Mucosa of stomach (tissue), 1 donor: Measurements from ENCODE around the gene ZNF618.

Source experiments
- H3K27me3 ChIP-seq: one replicate; pipeline ENCODE4 v1.7.0; 2013; ENCODE audit warnings: mild to moderate bottlenecking, low read length; ENCODE audit not compliant: control insufficient read depth, insufficient read depth
- H3K36me3 ChIP-seq: one replicate; pipeline ENCODE4 v1.7.0; 2013; ENCODE audit warnings: low read length; ENCODE audit not compliant: control insufficient read depth, insufficient read depth
- H3K4me1 ChIP-seq: one replicate; pipeline ENCODE4 v1.7.0; 2013; ENCODE audit warnings: mild to moderate bottlenecking, low read length; ENCODE audit not compliant: control insufficient read depth, insufficient read depth
- H3K4me3 ChIP-seq: one replicate; pipeline ENCODE4 v1.7.0; 2013; ENCODE audit warnings: low read length
- H3K9ac ChIP-seq: one replicate; pipeline ENCODE4 v1.7.0; 2013; ENCODE audit warnings: mild to moderate bottlenecking, low read length, moderate library complexity
- H3K9me3 ChIP-seq: one replicate; pipeline ENCODE4 v1.7.0; 2013; ENCODE audit warnings: mild to moderate bottlenecking, low read length, moderate library complexity; ENCODE audit not compliant: control insufficient read depth
- donor health status: Pancreatic carcinoma.

The ZNF618 gene

GRCh38 chr9:114086607-114087006 lies 210.5 kb downstream of the ZNF618 start:
- Histone ChIP-seq H3K36me3 (no peaks in the 10 kb centered on the region), H3K27me3 (no peaks in the 10 kb centered on the region), H3K4me1 (peaks cover 12% of the 10 kb centered on the region), H3K4me3 (no peak overlapping the region), H3K9me3 (no peaks in the 10 kb centered on the region), H3K9ac (no peak overlapping the region)

- H3K4me3 ChIP-seq, result no peak overlapping the region
- H3K27me3 ChIP-seq, result no peaks in the 10 kb centered on the region
- no peaks in the 10 kb centered on the region for H3K9me3 ChIP-seq
- peaks cover 1% of the 10 kb centered on the region for H3K4me1 ChIP-seq
- no peak overlapping the region for H3K9ac ChIP-seq
- H3K36me3 ChIP-seq, result no peaks in the 10 kb centered on the region
Observed at GRCh38 chr9:114087721-114088120, 211.6 kb downstream of the ZNF618 start.

GRCh38 chr9:114088571-114089170 lies 212.6 kb downstream of the ZNF618 start:
- no peak overlapping the region for H3K4me3 ChIP-seq
- no peak overlapping the region for H3K9ac ChIP-seq

GRCh38 chr9:114089206-114089840 lies 213.2 kb downstream of the ZNF618 start:
- H3K4me3 ChIP-seq, result no peak overlapping the region
- peaks cover 4% of the 10 kb centered on the region for H3K36me3 ChIP-seq
- H3K4me1 ChIP-seq, result no peaks in the 10 kb centered on the region

More at GRCh38 chr9:114088571-114089170, 212.6 kb downstream of the ZNF618 start:
- no peaks in the 10 kb centered on the region for H3K4me1 ChIP-seq
- H3K36me3 ChIP-seq, result peaks cover 4% of the 10 kb centered on the region
- H3K27me3 ChIP-seq, result no peaks in the 10 kb centered on the region
- H3K9me3 ChIP-seq, result no peaks in the 10 kb centered on the region

GRCh38 chr9:114090798-114091197 lies 214.7 kb downstream of the ZNF618 start:
- Histone ChIP-seq H3K4me1 (no peaks in the 10 kb centered on the region), H3K9me3 (no peaks in the 10 kb centered on the region), H3K27me3 (no peaks in the 10 kb centered on the region), H3K4me3 (no peak overlapping the region), H3K36me3 (peaks cover 4% of the 10 kb centered on the region), H3K9ac (no peak overlapping the region)

More at GRCh38 chr9:114089206-114089840, 213.2 kb downstream of the ZNF618 start:
- Histone ChIP-seq H3K27me3 (no peaks in the 10 kb centered on the region), H3K9ac (no peak overlapping the region), H3K9me3 (no peaks in the 10 kb centered on the region)

- H3K9ac ChIP-seq, result no peak overlapping the region
- H3K27me3 ChIP-seq, result no peaks in the 10 kb centered on the region
- peaks cover 4% of the 10 kb centered on the region for H3K36me3 ChIP-seq
- no peaks in the 10 kb centered on the region for H3K9me3 ChIP-seq
- no peak overlapping the region for H3K4me3 ChIP-seq
- no peaks in the 10 kb centered on the region for H3K4me1 ChIP-seq
Observed at GRCh38 chr9:114091711-114092110, 215.6 kb downstream of the ZNF618 start.

- Histone ChIP-seq H3K36me3 (peaks cover 4% of the 10 kb centered on the region), H3K27me3 (no peaks in the 10 kb centered on the region), H3K9ac (no peak overlapping the region)
Observed at GRCh38 chr9:114092336-114092735, 216.2 kb downstream of the ZNF618 start.

GRCh38 chr9:114093031-114093471 lies 216.9 kb downstream of the ZNF618 start:
- Histone ChIP-seq H3K4me1 (peaks cover 9% of the 10 kb centered on the region), H3K9me3 (no peaks in the 10 kb centered on the region), H3K27me3 (no peaks in the 10 kb centered on the region), H3K9ac (no peak overlapping the region), H3K36me3 (peaks cover 4% of the 10 kb centered on the region), H3K4me3 (no peak overlapping the region)

More at GRCh38 chr9:114092336-114092735, 216.2 kb downstream of the ZNF618 start:
- H3K4me1 ChIP-seq, result peaks cover 3% of the 10 kb centered on the region
- no peak overlapping the region for H3K4me3 ChIP-seq
- H3K9me3 ChIP-seq, result no peaks in the 10 kb centered on the region

- Histone ChIP-seq H3K36me3 (peaks cover 4% of the 10 kb centered on the region), H3K4me1 (peaks cover 11% of the 10 kb centered on the region), H3K9me3 (no peaks in the 10 kb centered on the region), H3K27me3 (no peaks in the 10 kb centered on the region), H3K4me3 (no peak overlapping the region), H3K9ac (no peak overlapping the region)
Observed at GRCh38 chr9:114093761-114094505, 217.8 kb downstream of the ZNF618 start.

- peaks cover 16% of the 10 kb centered on the region for H3K4me1 ChIP-seq
- no peak overlapping the region for H3K4me3 ChIP-seq
- no peaks in the 10 kb centered on the region for H3K9me3 ChIP-seq
- H3K9ac ChIP-seq, result no peak overlapping the region
- H3K27me3 ChIP-seq, result no peaks in the 10 kb centered on the region
- H3K36me3 ChIP-seq, result peaks cover 4% of the 10 kb centered on the region
Observed at GRCh38 chr9:114094971-114095370, 218.9 kb downstream of the ZNF618 start.

- Histone ChIP-seq H3K27me3 (no peaks in the 10 kb centered on the region), H3K4me3 (no peak overlapping the region), H3K4me1 (peaks cover 16% of the 10 kb centered on the region), H3K9ac (no peak overlapping the region), H3K9me3 (no peaks in the 10 kb centered on the region), H3K36me3 (peaks cover 4% of the 10 kb centered on the region)
Observed at GRCh38 chr9:114096041-114096511, 220.0 kb downstream of the ZNF618 start.
